ENCODE results near the gene CCDC141.

GRCh38 chr2:178962805-178963433 is 87.0 kb downstream of the CCDC141 start:
- TF ChIP-seq POLR2A (IDR thresholded peaks at IDR 0.05; ENCODE audit: low read length) (no peak), GATA1 (IDR thresholded peaks at IDR 0.05; ENCODE audit: low read depth, low read length) (no peak)

Data from erythroblast (primary cell).